ENCODE data around the gene TOE1.

TOE1 gene

DNA sequence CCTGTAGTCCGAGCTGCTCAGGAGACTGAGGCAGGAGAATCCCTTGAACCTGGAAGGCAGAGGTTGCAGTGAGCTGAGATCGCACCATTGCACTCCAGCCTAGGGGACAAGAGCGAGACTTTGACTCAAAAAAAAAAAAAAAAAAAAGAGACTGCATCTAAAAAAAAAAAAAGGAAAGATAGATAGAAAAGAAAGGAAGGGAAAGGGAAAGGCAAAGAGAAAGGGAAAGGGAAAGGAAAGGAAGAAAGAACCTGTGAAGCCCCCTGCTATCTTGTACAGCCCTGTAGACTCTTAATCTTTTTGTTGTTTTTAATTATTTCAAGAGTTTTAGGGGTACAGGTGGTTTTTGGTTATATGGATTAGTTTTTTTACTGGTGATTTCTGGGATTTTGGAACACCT, 46.2 kb downstream of the TOE1 start:
- H3K27ac ChIP-seq (ENCODE audit: extremely low read depth, low read depth, low read length), result no peak overlapping the region
- H3K36me3 ChIP-seq (ENCODE audit: control insufficient read depth in 2 of 2, insufficient read depth in 1 of 2, low read length in 2 of 2), result no peaks in the 10 kb centered on the region
- H3K4me1 ChIP-seq (ENCODE audit: control insufficient read depth, insufficient read depth, low read length), result no peaks in the 10 kb centered on the region
- H3K4me3 ChIP-seq (ENCODE audit: low read depth, low read length), result no peak overlapping the region
- POLR2A ChIA-PET, result no interaction called here
- H3K9me3 ChIP-seq (ENCODE audit: control insufficient read depth, insufficient read depth, low read depth, low read length), result no peaks in the 10 kb centered on the region
- CTCF ChIA-PET, result no interaction called here
- TF ChIP-seq ZNF792 (tag by site-specific recombination; IDR thresholded peaks at IDR 0.05), result no peak
- TF ChIP-seq PRDM1 (tag by site-specific recombination; IDR thresholded peaks at IDR 0.05), result peak; percentile 96
- no peak for TF ChIP-seq ZNF274 (IDR thresholded peaks at IDR 0.05; ENCODE audit: low read length)
- no peak for TF ChIP-seq ZNF274 (tag by site-specific recombination; IDR thresholded peaks at IDR 0.05; ENCODE audit: borderline replicate concordance)
- TF ChIP-seq, protein P1, sequence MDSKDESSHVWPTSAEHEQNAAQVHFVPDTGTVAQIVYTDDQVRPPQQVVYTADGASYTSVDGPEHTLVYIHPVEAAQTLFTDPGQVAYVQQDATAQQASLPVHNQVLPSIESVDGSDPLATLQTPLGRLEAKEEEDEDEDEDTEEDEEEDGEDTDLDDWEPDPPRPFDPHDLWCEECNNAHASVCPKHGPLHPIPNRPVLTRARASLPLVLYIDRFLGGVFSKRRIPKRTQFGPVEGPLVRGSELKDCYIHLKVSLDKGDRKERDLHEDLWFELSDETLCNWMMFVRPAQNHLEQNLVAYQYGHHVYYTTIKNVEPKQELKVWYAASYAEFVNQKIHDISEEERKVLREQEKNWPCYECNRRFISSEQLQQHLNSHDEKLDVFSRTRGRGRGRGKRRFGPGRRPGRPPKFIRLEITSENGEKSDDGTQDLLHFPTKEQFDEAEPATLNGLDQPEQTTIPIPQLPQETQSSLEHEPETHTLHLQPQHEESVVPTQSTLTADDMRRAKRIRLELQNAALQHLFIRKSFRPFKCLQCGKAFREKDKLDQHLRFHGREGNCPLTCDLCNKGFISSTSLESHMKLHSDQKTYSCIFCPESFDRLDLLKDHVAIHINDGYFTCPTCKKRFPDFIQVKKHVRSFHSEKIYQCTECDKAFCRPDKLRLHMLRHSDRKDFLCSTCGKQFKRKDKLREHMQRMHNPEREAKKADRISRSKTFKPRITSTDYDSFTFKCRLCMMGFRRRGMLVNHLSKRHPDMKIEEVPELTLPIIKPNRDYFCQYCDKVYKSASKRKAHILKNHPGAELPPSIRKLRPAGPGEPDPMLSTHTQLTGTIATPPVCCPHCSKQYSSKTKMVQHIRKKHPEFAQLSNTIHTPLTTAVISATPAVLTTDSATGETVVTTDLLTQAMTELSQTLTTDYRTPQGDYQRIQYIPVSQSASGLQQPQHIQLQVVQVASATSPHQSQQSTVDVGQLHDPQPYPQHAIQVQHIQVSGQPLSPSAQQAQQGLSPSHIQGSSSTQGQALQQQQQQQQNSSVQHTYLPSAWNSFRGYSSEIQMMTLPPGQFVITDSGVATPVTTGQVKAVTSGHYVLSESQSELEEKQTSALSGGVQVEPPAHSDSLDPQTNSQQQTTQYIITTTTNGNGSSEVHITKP (tag by site-specific recombination; IDR thresholded peaks at IDR 0.05), result peak; percentile 17; the same call in 1 of the 2 replicates
- TF ChIP-seq ZNF548 (tag by site-specific recombination; IDR thresholded peaks at IDR 0.05), result no peak

All from HEK293 (cell line).